DND-41 (cell line): ENCODE measurements around the gene AMIGO2.

ENCODE experiments used
- ATAC-seq: fragments of 200-7000 bp; cut with Tn5 transposase; 3 replicates; pipeline ENCODE4 v1.9.1; 2021; ENCODE audit warnings: low read depth; ENCODE audit not compliant: insufficient read depth
- DNase-seq: peaks from one replicate; pipeline ENCODE4 v3.0.0-alpha.2; 2020
- H2AFZ ChIP-seq: 2 replicates; pipeline ENCODE4 v1.6.0; 2012; ENCODE audit warnings: low read depth, low read length
- H3K27ac ChIP-seq: 2 replicates; pipeline ENCODE4 v1.5.1; 2012; ENCODE audit warnings: low read length, inconsistent platforms
- H3K27me3 ChIP-seq: fragments of 200-600 bp; sonication (generic); 2 replicates; pipeline ENCODE4 v1.6.0; 2012; ENCODE audit warnings: low read length, mild to moderate bottlenecking, inconsistent platforms; ENCODE audit not compliant: insufficient read depth, poor library complexity
- H3K36me3 ChIP-seq: 2 replicates; pipeline ENCODE4 v1.5.1; 2012; ENCODE audit warnings: low read length, inconsistent platforms; ENCODE audit not compliant: insufficient read depth
- H3K4me1 ChIP-seq: 2 replicates; pipeline ENCODE4 v1.5.1; 2012; ENCODE audit warnings: mild to moderate bottlenecking, low read length; ENCODE audit not compliant: insufficient read depth
- H3K4me2 ChIP-seq: 2 replicates; pipeline ENCODE4 v1.6.0; 2012; ENCODE audit warnings: mild to moderate bottlenecking, moderate library complexity, low read length, inconsistent platforms; ENCODE audit not compliant: insufficient read depth
- H3K4me3 ChIP-seq, 2 experiments: fragments of 200-600 bp in 1 of 2; shearing (Covaris generic) in 1 of 2; 2 replicates each; pipeline ENCODE4 v1.5.1; 2012 to 2016; ENCODE audit warnings: inconsistent platforms in 2 of 2, low read length in 2 of 2, mild to moderate bottlenecking in 2 of 2, low read depth in 1 of 2, moderate library complexity in 1 of 2
- H3K79me2 ChIP-seq: 2 replicates; pipeline ENCODE4 v1.6.0; 2012; ENCODE audit warnings: low read length, inconsistent platforms; ENCODE audit not compliant: insufficient read depth
- H3K9ac ChIP-seq: 2 replicates; pipeline ENCODE4 v1.6.0; 2012; ENCODE audit warnings: low read depth, mild to moderate bottlenecking, inconsistent platforms, low read length, moderate library complexity
- H3K9me3 ChIP-seq: 2 replicates; pipeline ENCODE4 v1.5.1; 2012; ENCODE audit warnings: low read length, moderate library complexity, mild to moderate bottlenecking, inconsistent platforms; ENCODE audit not compliant: insufficient read depth, severe bottlenecking
- H4K20me1 ChIP-seq: 2 replicates; pipeline ENCODE4 v1.6.0; 2012; ENCODE audit warnings: low read length; ENCODE audit not compliant: insufficient read depth
- EZH2 ChIP-seq: IDR thresholded peaks from 3 replicates; pipeline ENCODE4 v1.6.1; 2012; ENCODE audit warnings: borderline replicate concordance, low read depth, mild to moderate bottlenecking, moderate library complexity, low read length, inconsistent platforms; ENCODE audit not compliant: severe bottlenecking
- TF ChIP-seq, protein P1 (sequence below): IDR thresholded peaks from 2 replicates; pipeline ENCODE4 v1.5.1; 2012; ENCODE audit warnings: borderline replicate concordance, low read length, moderate library complexity, mild to moderate bottlenecking; ENCODE audit not compliant: poor library complexity, severe bottlenecking; ENCODE audit errors: extremely low read depth

The AMIGO2 gene

DNA sequence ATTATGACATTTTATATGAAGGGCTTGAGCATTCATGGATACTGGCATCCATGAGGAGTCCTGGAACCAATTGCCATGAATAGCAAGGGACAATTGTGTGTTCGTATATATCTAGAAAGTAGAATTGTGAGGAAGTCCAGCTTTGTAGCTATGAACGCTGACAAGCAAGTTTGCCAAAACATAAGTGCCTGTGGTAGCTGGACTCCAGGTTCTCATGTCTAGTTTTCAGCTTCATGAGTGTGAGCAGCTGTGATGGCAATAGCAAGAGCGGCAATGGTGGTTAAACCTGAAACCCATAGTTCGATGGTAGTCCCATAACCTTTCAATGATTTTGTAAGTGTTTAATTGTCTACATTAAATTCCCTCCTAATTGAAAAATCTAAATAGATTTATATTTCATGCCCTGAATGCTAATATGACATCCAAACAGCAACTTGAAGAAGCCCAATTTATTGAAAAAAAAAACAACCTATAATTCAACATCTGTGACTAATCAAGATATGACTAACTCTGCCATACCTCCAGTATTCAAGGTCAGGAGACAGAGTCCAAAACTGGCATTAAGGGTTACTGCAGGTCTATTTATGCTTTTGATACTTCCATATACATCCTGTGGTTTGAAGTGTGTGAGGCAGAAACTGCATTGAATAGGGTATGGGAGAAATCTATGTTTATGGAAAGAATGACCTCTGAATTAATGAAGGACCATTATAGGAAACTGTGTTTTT lies 50.6 kb downstream of the AMIGO2 start:
- Histone ChIP-seq H3K9ac (no peak overlapping the region), H3K4me3 (no peak overlapping the region), H3K4me2 (no peak overlapping the region), H4K20me1 (no peaks in the 10 kb centered on the region), H3K27me3 (peaks cover 5% of the 10 kb centered on the region), H3K9me3 (no peaks in the 10 kb centered on the region), H2AFZ (no peak overlapping the region), H3K36me3 (no peaks in the 10 kb centered on the region), H3K27ac (no peak overlapping the region), H3K4me1 (no peaks in the 10 kb centered on the region), H3K79me2 (no peaks in the 10 kb centered on the region)
- DNase-seq = no peak
- no peak for ATAC-seq
- TF ChIP-seq, protein P1, sequence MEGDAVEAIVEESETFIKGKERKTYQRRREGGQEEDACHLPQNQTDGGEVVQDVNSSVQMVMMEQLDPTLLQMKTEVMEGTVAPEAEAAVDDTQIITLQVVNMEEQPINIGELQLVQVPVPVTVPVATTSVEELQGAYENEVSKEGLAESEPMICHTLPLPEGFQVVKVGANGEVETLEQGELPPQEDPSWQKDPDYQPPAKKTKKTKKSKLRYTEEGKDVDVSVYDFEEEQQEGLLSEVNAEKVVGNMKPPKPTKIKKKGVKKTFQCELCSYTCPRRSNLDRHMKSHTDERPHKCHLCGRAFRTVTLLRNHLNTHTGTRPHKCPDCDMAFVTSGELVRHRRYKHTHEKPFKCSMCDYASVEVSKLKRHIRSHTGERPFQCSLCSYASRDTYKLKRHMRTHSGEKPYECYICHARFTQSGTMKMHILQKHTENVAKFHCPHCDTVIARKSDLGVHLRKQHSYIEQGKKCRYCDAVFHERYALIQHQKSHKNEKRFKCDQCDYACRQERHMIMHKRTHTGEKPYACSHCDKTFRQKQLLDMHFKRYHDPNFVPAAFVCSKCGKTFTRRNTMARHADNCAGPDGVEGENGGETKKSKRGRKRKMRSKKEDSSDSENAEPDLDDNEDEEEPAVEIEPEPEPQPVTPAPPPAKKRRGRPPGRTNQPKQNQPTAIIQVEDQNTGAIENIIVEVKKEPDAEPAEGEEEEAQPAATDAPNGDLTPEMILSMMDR = no peak
- TF ChIP-seq EZH2 = no peak

DNA sequence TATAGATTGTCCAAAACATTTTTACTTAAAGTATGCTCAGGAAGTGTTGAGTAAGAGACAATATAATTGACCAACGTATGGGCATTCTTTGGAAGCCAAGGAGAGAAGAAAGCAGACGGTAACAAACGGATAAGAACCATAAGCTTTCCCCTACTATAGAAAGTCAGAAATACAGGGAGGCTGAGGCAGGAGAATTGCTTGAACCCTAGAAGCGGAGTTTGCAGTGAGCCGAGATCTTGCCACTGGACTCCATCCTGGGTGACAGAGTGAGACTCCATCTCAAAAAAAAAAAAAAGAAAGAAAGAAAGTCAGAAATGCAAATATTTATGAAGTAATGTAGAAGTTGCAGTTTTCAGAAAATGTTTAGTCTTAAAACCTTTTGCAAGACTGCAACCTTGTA lies 51.6 kb downstream of the AMIGO2 start:
- Histone ChIP-seq H3K9me3 (no peaks in the 10 kb centered on the region), H3K9ac (no peak overlapping the region), H3K4me1 (no peaks in the 10 kb centered on the region), H3K4me3 (no peak overlapping the region), H2AFZ (no peak overlapping the region), H3K27me3 (peaks cover 5% of the 10 kb centered on the region), H3K4me2 (no peak overlapping the region), H3K36me3 (no peaks in the 10 kb centered on the region), H3K27ac (no peak overlapping the region), H4K20me1 (no peaks in the 10 kb centered on the region), H3K79me2 (no peaks in the 10 kb centered on the region)
- DNase-seq = no peak
- no peak for TF ChIP-seq EZH2
- TF ChIP-seq, protein P1 = no peak
- no peak for ATAC-seq
